Suprapubic skin (tissue), 4 donors: ENCODE data around the gene CABLES1.

ENCODE experiments used
- EP300 ChIP-seq: sonication (generic); formaldehyde crosslinking; IDR thresholded peaks from one replicate; pipeline ENCODE4 v1.6.1; 2017; ENCODE audit warnings: antibody characterized with exemption
- POLR2AphosphoS5 ChIP-seq, 3 donors: sonication (generic); formaldehyde crosslinking; IDR thresholded peaks; one replicate each; pipeline ENCODE4 v1.6.1; 2017; ENCODE audit warnings: antibody characterized with exemption in 3 of 3
- TF ChIP-seq, protein P1 (sequence below), 2 donors: fragments of 200-600 bp in 1 of 2; fragments of 450-650 bp in 1 of 2; sonication (generic) in 1 of 2; IDR thresholded peaks; one replicate each; pipeline ENCODE4 v1.5.1; 2016 to 2019; ENCODE audit warnings: antibody characterized with exemption in 2 of 2, mild to moderate bottlenecking in 1 of 2, moderate library complexity in 1 of 2

DNA sequence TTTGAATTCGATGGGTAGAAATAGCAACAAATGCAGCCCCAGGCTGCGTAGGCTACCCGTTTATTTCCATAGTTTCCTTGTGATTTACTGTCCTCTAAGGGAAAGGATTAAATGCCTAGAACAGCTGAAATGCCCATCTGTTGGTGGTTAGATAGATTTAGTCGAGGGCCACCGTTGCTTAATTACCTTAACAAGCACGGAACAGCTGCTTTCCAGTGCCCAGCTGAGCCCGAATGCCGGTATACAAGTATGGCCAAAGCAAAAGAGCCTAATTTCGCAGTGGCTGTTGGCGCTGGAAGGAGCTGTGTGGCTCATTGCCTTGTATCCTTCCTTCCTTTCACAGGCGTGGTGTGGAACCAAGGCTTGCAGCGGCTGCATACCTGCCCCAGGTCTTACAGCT, 109.1 kb downstream of the CABLES1 start:
- no peak for TF ChIP-seq EP300
- TF ChIP-seq, protein P1, sequence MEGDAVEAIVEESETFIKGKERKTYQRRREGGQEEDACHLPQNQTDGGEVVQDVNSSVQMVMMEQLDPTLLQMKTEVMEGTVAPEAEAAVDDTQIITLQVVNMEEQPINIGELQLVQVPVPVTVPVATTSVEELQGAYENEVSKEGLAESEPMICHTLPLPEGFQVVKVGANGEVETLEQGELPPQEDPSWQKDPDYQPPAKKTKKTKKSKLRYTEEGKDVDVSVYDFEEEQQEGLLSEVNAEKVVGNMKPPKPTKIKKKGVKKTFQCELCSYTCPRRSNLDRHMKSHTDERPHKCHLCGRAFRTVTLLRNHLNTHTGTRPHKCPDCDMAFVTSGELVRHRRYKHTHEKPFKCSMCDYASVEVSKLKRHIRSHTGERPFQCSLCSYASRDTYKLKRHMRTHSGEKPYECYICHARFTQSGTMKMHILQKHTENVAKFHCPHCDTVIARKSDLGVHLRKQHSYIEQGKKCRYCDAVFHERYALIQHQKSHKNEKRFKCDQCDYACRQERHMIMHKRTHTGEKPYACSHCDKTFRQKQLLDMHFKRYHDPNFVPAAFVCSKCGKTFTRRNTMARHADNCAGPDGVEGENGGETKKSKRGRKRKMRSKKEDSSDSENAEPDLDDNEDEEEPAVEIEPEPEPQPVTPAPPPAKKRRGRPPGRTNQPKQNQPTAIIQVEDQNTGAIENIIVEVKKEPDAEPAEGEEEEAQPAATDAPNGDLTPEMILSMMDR (IDR thresholded peaks at IDR 0.05), result no peak
- no peak for TF ChIP-seq POLR2AphosphoS5 (IDR thresholded peaks at IDR 0.05)
